ENCODE measurements around the gene GRIP2. TPM values are rescaled to one million over a fixed set of nuclear protein-coding genes. Genes with fewer than 3 reads are reported as not detected.

GRIP2 gene
- total and polyA plus RNA-seq, 2 of the 4 experiments (the other 2 are of a cell fraction): 0.05 TPM; not detected in 1

DNA sequence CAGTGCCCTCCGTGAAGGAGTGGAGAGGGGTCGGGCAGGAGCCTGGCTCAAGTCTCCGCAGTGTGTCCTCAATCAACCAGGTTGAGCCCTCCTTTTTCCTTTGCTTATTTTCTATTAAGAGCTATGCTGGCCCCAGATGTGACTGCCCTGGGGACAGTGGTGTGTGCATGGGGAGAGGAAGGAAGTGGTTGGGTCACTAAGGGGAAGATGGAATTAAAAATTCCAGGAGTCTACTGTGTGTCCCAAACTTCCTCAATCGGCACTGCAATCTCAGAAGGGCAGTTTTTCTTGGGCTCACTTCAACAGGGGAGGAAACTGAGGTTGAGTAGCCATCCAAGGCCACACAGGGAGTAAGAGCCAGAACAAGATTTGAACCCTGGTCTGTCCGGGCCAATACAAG is 13.7 kb upstream of the GRIP2 start:
- DNase-seq (no peak), ATAC-seq (ENCODE audit: low read depth) (no peak)
- no peak overlapping the region for H2BK5ac ChIP-seq (ENCODE audit: low read depth, low read length, poor library complexity, severe bottlenecking)
- no peaks in the 10 kb centered on the region for H3K4me1 ChIP-seq (ENCODE audit: control insufficient read depth, insufficient read depth, low read length)
- dilution Hi-C loops (cut with HindIII; ENCODE audit: low sequenced_read_pairs, unreplicated experiment) (no loop called here), intact Hi-C loops (cut with micrococcal nuclease) (no loop called here), in situ Hi-C loops (cut with MboI; ENCODE audit: low sequenced_read_pairs) (loop anchor here (25.0 kb wide), 1 partner anchor 667 kb away; the partner anchor contains the start of gene WNT7A)
- H3K27ac ChIP-seq (ENCODE audit: insufficient read depth, low read length): no peak overlapping the region
- H4K8ac ChIP-seq (ENCODE audit: low read depth in 2 of 2, low read length in 2 of 2): no peak overlapping the region
- ChIA-PET POLR2A (ENCODE audit: unreplicated experiment) (no interaction called here), CTCF (no interaction called here)
- H2AK5ac ChIP-seq (ENCODE audit: low read depth, low read length): no peak overlapping the region
- H3K9me3 ChIP-seq (ENCODE audit: control insufficient read depth, insufficient read depth, low read length): no peaks in the 10 kb centered on the region
- no peak overlapping the region for H2AFZ ChIP-seq (replicated peaks; ENCODE audit: low read length, poor library complexity)
- no peaks in the 10 kb centered on the region for H3K36me3 ChIP-seq (ENCODE audit: control insufficient read depth, insufficient read depth, low read length)
- no TSS peak for BruUV-seq (replicated peaks)
- H3K79me1 ChIP-seq (ENCODE audit: low read depth in 1 of 2, low read length in 2 of 2): no peaks in the 10 kb centered on the region
- H3K9me1 ChIP-seq (ENCODE audit: insufficient read depth, low read length): no peaks in the 10 kb centered on the region
- TF ChIP-seq, protein P1, sequence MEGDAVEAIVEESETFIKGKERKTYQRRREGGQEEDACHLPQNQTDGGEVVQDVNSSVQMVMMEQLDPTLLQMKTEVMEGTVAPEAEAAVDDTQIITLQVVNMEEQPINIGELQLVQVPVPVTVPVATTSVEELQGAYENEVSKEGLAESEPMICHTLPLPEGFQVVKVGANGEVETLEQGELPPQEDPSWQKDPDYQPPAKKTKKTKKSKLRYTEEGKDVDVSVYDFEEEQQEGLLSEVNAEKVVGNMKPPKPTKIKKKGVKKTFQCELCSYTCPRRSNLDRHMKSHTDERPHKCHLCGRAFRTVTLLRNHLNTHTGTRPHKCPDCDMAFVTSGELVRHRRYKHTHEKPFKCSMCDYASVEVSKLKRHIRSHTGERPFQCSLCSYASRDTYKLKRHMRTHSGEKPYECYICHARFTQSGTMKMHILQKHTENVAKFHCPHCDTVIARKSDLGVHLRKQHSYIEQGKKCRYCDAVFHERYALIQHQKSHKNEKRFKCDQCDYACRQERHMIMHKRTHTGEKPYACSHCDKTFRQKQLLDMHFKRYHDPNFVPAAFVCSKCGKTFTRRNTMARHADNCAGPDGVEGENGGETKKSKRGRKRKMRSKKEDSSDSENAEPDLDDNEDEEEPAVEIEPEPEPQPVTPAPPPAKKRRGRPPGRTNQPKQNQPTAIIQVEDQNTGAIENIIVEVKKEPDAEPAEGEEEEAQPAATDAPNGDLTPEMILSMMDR (conservative IDR thresholded peaks at IDR 0.05; ENCODE audit: low read depth, low read length): no peak
- TF ChIP-seq MAFK (IDR thresholded peaks at IDR 0.05; ENCODE audit: low read depth, low read length) (no peak), POLR2A (IDR thresholded peaks at IDR 0.05; ENCODE audit: low read depth, low read length) (no peak), USF2 (IDR thresholded peaks at IDR 0.05; ENCODE audit: low read depth, low read length) (no peak), BHLHE40 (IDR thresholded peaks at IDR 0.05; ENCODE audit: low read depth, low read length) (no peak), ELK1 (IDR thresholded peaks at IDR 0.05; ENCODE audit: borderline replicate concordance, low read depth, low read length) (no peak), MXI1 (IDR thresholded peaks at IDR 0.05; ENCODE audit: borderline replicate concordance, low read depth, low read length) (no peak), CEBPB (IDR thresholded peaks at IDR 0.05; ENCODE audit: low read depth, low read length) (no peak), NFE2L2 (IDR thresholded peaks at IDR 0.05; ENCODE audit: low read depth, low read length) (no peak)
- no peak overlapping the region for H3K56ac ChIP-seq (ENCODE audit: extremely low read depth, insufficient read depth, low read length)
- no peak overlapping the region for H2BK120ac ChIP-seq (ENCODE audit: low read depth, low read length)
- no peak overlapping the region for H3K14ac ChIP-seq (replicated peaks; ENCODE audit: low read depth, low read length)
- no peak overlapping the region for H3K4me3 ChIP-seq (ENCODE audit: insufficient read depth, low read depth, low read length)
- no peak overlapping the region for H3K4ac ChIP-seq (ENCODE audit: low read depth, low read length)
- H3K9ac ChIP-seq (ENCODE audit: low read depth, low read length): no peak overlapping the region
- no CpG with 5 or more reads among the region's 5 CpGs for WGBS, 2 experiments (ENCODE audit: extremely low coverage in 2 of 2, insufficient read length in 1 of 2)
- H2BK15ac ChIP-seq (ENCODE audit: low read depth, low read length): no peak overlapping the region
- no peak overlapping the region for H2AK9ac ChIP-seq (replicated peaks; ENCODE audit: low read depth, low read length, poor library complexity)
- H3K4me2 ChIP-seq (ENCODE audit: low read depth, low read length): no peak overlapping the region
- no peaks in the 10 kb centered on the region for H4K20me1 ChIP-seq (ENCODE audit: insufficient read depth, low read length)
- H2BK20ac ChIP-seq (ENCODE audit: low read depth, low read length): no peak overlapping the region
- peaks cover 47% of the 10 kb centered on the region for H3K27me3 ChIP-seq (ENCODE audit: control insufficient read depth, insufficient read depth, low read length)
- H3K23ac ChIP-seq (ENCODE audit: low read depth, low read length): no peak overlapping the region
- H4K91ac ChIP-seq (ENCODE audit: insufficient read depth, low read depth, low read length): no peak overlapping the region
- H3K18ac ChIP-seq (ENCODE audit: low read depth, low read length): no peak overlapping the region
- no peak overlapping the region for H4K5ac ChIP-seq (ENCODE audit: low read depth, low read length)

Measured in IMR-90 (cell line).